ENCODE results near the gene ING3.
A peak's percentile ranks its signal among the peaks of the same experiment; 100 is the strongest.

The ING3 gene

GRCh38 chr7:120950539-120951308, at the start of gene ING3:
TSS of gene ING3 (plus strand) at chr7:120950777. CDS start at chr7:120950897, 120 bp downstream.
- FAIRE-seq, result peak; percentile 98

GRCh38 chr7:120915314-120916105, 35.1 kb upstream of the ING3 start:
- no peak for FAIRE-seq
- DNase-seq (ENCODE audit: extremely low spot score, insufficient read length, low read depth), result no peak

More at GRCh38 chr7:120950539-120951308, at the start of gene ING3:
- peak; percentile 74 for DNase-seq (ENCODE audit: extremely low spot score, insufficient read length, low read depth)

GRCh38 chr7:120916121-120916520, 34.5 kb upstream of the ING3 start:
- no peak for FAIRE-seq
- DNase-seq (ENCODE audit: extremely low spot score, insufficient read length, low read depth), result no peak

- DNase-seq (ENCODE audit: extremely low spot score, insufficient read length, low read depth), result no peak
- FAIRE-seq, result no peak
These were observed 34.0 kb upstream of the ING3 start for GRCh38 chr7:120916538-120916937.

- no peak for DNase-seq (ENCODE audit: extremely low spot score, insufficient read length, low read depth)
- FAIRE-seq, result no peak
These were observed 31.1 kb upstream of the ING3 start for GRCh38 chr7:120919466-120919865.

- DNase-seq (ENCODE audit: extremely low spot score, insufficient read length, low read depth) (no peak), FAIRE-seq (no peak)
These were observed 30.5 kb upstream of the ING3 start for GRCh38 chr7:120920034-120920433.

- no peak for FAIRE-seq
- no peak for DNase-seq (ENCODE audit: extremely low spot score, insufficient read length, low read depth)
These were observed 29.8 kb upstream of the ING3 start for GRCh38 chr7:120920591-120921274.

GRCh38 chr7:120924837-120925236, 25.7 kb upstream of the ING3 start:
- FAIRE-seq, result no peak
- DNase-seq (ENCODE audit: extremely low spot score, insufficient read length, low read depth), result no peak

- DNase-seq (ENCODE audit: extremely low spot score, insufficient read length, low read depth), result no peak
- FAIRE-seq, result no peak
These were observed 25.2 kb upstream of the ING3 start for GRCh38 chr7:120925392-120925791.

- peak; percentile 75 for FAIRE-seq
- no peak for DNase-seq (ENCODE audit: extremely low spot score, insufficient read length, low read depth)
These were observed 23.6 kb upstream of the ING3 start for GRCh38 chr7:120926943-120927346.

GRCh38 chr7:120927454-120928103, 23.0 kb upstream of the ING3 start:
- FAIRE-seq (peak; percentile 91), DNase-seq (ENCODE audit: extremely low spot score, insufficient read length, low read depth) (no peak)

GRCh38 chr7:120931243-120931642, 19.3 kb upstream of the ING3 start:
- FAIRE-seq (peak; percentile 42), DNase-seq (ENCODE audit: extremely low spot score, insufficient read length, low read depth) (no peak)

GRCh38 chr7:120933475-120933874, 17.1 kb upstream of the ING3 start:
- FAIRE-seq (peak; percentile 5), DNase-seq (ENCODE audit: extremely low spot score, insufficient read length, low read depth) (no peak)

GRCh38 chr7:120939345-120939744, 11.2 kb upstream of the ING3 start:
- no peak for DNase-seq (ENCODE audit: extremely low spot score, insufficient read length, low read depth)
- no peak for FAIRE-seq

GRCh38 chr7:120941064-120941463, 9.5 kb upstream of the ING3 start:
- peak; percentile 88 for FAIRE-seq
- DNase-seq (ENCODE audit: extremely low spot score, insufficient read length, low read depth), result no peak

- DNase-seq (ENCODE audit: extremely low spot score, insufficient read length, low read depth) (no peak), FAIRE-seq (no peak)
These were observed 8.7 kb upstream of the ING3 start for GRCh38 chr7:120941856-120942255.

- DNase-seq (ENCODE audit: extremely low spot score, insufficient read length, low read depth) (no peak), FAIRE-seq (no peak)
These were observed 7.7 kb upstream of the ING3 start for GRCh38 chr7:120942861-120943260.

GRCh38 chr7:120944826-120945562, 5.6 kb upstream of the ING3 start:
- FAIRE-seq (no peak), DNase-seq (ENCODE audit: extremely low spot score, insufficient read length, low read depth) (no peak)

- no peak for DNase-seq (ENCODE audit: extremely low spot score, insufficient read length, low read depth)
- FAIRE-seq, result no peak
These were observed 2.6 kb upstream of the ING3 start for GRCh38 chr7:120947980-120948379.
